Amygdala (tissue), 56 donors: ENCODE data around the gene LIPH.
"Not testable (repeated sequence)": the region's sequence is repeated elsewhere in the genome, so short reads cannot be mapped to it uniquely, and the experiment has no call there.

Experiments
- DNase-seq, 56 donors: peaks; one replicate each; lab custom pipeline; 2025; lab: John Stamatoyannopoulos, UW

The LIPH gene

GRCh38 chr3:185490241-185490640 is 62.1 kb downstream of the LIPH start:
- no peak for DNase-seq

- DNase-seq: no peak
Observed at GRCh38 chr3:185489462-185489861, 62.9 kb downstream of the LIPH start.

GRCh38 chr3:185488465-185488864 is 63.9 kb downstream of the LIPH start:
- no peak for DNase-seq

- DNase-seq: no peak
Observed at GRCh38 chr3:185486394-185486793, 66.0 kb downstream of the LIPH start.

GRCh38 chr3:185484296-185484695 is 68.1 kb downstream of the LIPH start:
- no peak for DNase-seq

GRCh38 chr3:185479373-185479945 is 72.9 kb downstream of the LIPH start:
- no peak for DNase-seq

GRCh38 chr3:185477316-185477715 is 75.1 kb downstream of the LIPH start:
- no peak for DNase-seq

GRCh38 chr3:185474922-185475321 is 77.5 kb downstream of the LIPH start:
- DNase-seq: not testable (repeated sequence)

GRCh38 chr3:185473290-185473815 is 79.0 kb downstream of the LIPH start:
- no peak for DNase-seq

- DNase-seq: no peak
Observed at GRCh38 chr3:185470323-185470722, 82.1 kb downstream of the LIPH start.

GRCh38 chr3:185469542-185469941 is 82.8 kb downstream of the LIPH start:
- DNase-seq: no peak

- DNase-seq: not testable (repeated sequence)
Observed at GRCh38 chr3:185466123-185466522, 86.3 kb downstream of the LIPH start.

GRCh38 chr3:185465471-185465870 is 86.9 kb downstream of the LIPH start:
- DNase-seq: no peak

GRCh38 chr3:185460719-185461350 is 91.6 kb downstream of the LIPH start:
- no peak for DNase-seq

- no peak for DNase-seq
Observed at GRCh38 chr3:185460309-185460708, 92.1 kb downstream of the LIPH start.

- no peak for DNase-seq
Observed at GRCh38 chr3:185457376-185457775, 95.0 kb downstream of the LIPH start.
